HCT116 (cell line): ENCODE measurements around the gene LSM11. TPM values are rescaled to one million over a fixed set of nuclear protein-coding genes. Genes with fewer than 3 reads are reported as not detected.

Experiments
- ATAC-seq: fragments of 200-7000 bp; cut with Tn5 transposase; 2 replicates; pipeline ENCODE4 v1.9.1; 2020; ENCODE audit warnings: mild to moderate bottlenecking, moderate library complexity
- BruUV-seq: library from RNA; stranded (reverse); fragments of 400-500 nt; replicated peaks from 2 replicates; lab custom pipeline; 2021; lab: Mats Ljungman, UMichigan
- CTCF ChIA-PET: fragments of 300-600 bp; sonication (Branson Sonifier 250); formaldehyde crosslinking; loops from one replicate; lab custom pipeline; 2021; ENCODE audit warnings: antibody characterized with exemption; lab: Charles Lee
- POLR2A ChIA-PET: fragments of 300-600, 350-600 bp; sonication (Branson Sonifier 250); formaldehyde crosslinking; loops from one replicate; lab custom pipeline; 2021; ENCODE audit warnings: antibody characterized with exemption; lab: Charles Lee
- RAD21 ChIA-PET, 2 experiments: fragments of 300-600 bp; sonication (Branson Sonifier 250); formaldehyde crosslinking; loops; one replicate each; lab custom pipeline; 2023; ENCODE audit warnings: low total read pairs in 2 of 2; ENCODE audit not compliant: uncharacterized antibody in 2 of 2, unreplicated experiment in 2 of 2, low non-redundant PET in 1 of 2; lab: Charles Lee
- DNase-seq: peaks from one replicate; pipeline ENCODE4 v3.0.0-alpha.2; 2010; ENCODE audit warnings: low read depth, low spot score
- H2AFZ ChIP-seq: fragments of 200-600 bp; shearing (Covaris generic), sonication (generic); 2 replicates; pipeline ENCODE4 v1.6.1; 2017; ENCODE audit warnings: low read depth, mixed run types, mixed read lengths, antibody characterized with exemption, low read length; ENCODE audit not compliant: poor library complexity, severe bottlenecking
- H3K27ac ChIP-seq: 2 replicates; pipeline ENCODE4 v1.5.1; 2012; ENCODE audit warnings: low read depth, low read length
- H3K27me3 ChIP-seq: fragments of 200-600 bp; sonication (generic); 2 replicates; pipeline ENCODE4 v1.6.1; 2016; ENCODE audit warnings: mixed run types, low read length, mixed read lengths; ENCODE audit not compliant: insufficient read depth
- H3K36me3 ChIP-seq, 2 experiments: fragments of 200-500 bp in 1 of 2; fragments of 200-600 bp in 1 of 2; sonication (Bioruptor generic) in 1 of 2; sonication (generic) in 1 of 2; 2 replicates each; pipeline versions ENCODE4 v1.5.1 to v1.6.1; 2014 to 2016; ENCODE audit warnings: low read length in 2 of 2, inconsistent platforms in 1 of 2, mixed read lengths in 1 of 2, mixed run types in 1 of 2; ENCODE audit not compliant: insufficient read depth in 2 of 2, control insufficient read depth in 1 of 2
- H3K4me1 ChIP-seq, 2 experiments: fragments of 200-600 bp in 1 of 2; sonication (generic) in 1 of 2; 2 replicates each; pipeline versions ENCODE4 v1.5.1 to v1.6.1; 2012 to 2017; ENCODE audit warnings: low read length in 2 of 2, inconsistent platforms in 1 of 2, mild to moderate bottlenecking in 1 of 2, mixed read lengths in 1 of 2, mixed run types in 1 of 2, moderate library complexity in 1 of 2; ENCODE audit not compliant: insufficient read depth in 2 of 2, control insufficient read depth in 1 of 2
- H3K4me2 ChIP-seq: fragments of 200-600 bp; sonication (generic); 2 replicates; pipeline ENCODE4 v1.6.1; 2017; ENCODE audit warnings: mixed run types, low read length, mixed read lengths
- H3K4me3 ChIP-seq, 2 experiments: fragments of 200-600 bp in 1 of 2; sonication (generic) in 1 of 2; replicated peaks in 1 of 2; 2 replicates each; pipeline ENCODE4 v1.5.1; 2011 to 2016; ENCODE audit warnings: low read length in 2 of 2, control low read depth in 1 of 2, low read depth in 1 of 2, mild to moderate bottlenecking in 1 of 2, mixed read lengths in 1 of 2, mixed run types in 1 of 2
- H3K79me2 ChIP-seq: fragments of 200-600 bp; sonication (generic); 2 replicates; pipeline ENCODE4 v1.6.1; 2017; ENCODE audit warnings: mild to moderate bottlenecking, mixed run types, low read length, moderate library complexity, mixed read lengths; ENCODE audit not compliant: insufficient read depth
- H3K9ac ChIP-seq: fragments of 200-600 bp; sonication (generic); 2 replicates; pipeline ENCODE4 v1.6.1; 2016; ENCODE audit warnings: low read length, mixed read lengths
- H3K9me2 ChIP-seq: fragments of 200-600 bp; sonication (generic), shearing (Covaris generic); 2 replicates; pipeline ENCODE4 v1.6.1; 2017; ENCODE audit warnings: mixed run types, mild to moderate bottlenecking, moderate library complexity; ENCODE audit not compliant: insufficient read depth
- H3K9me3 ChIP-seq, 2 experiments: fragments of 200-500 bp in 1 of 2; fragments of 200-600 bp in 1 of 2; sonication (Bioruptor generic) in 1 of 2; sonication (generic) in 1 of 2; 2 replicates each; pipeline ENCODE4 v1.6.1; 2014 to 2017; ENCODE audit warnings: low read length in 2 of 2, mixed read lengths in 2 of 2, inconsistent platforms in 1 of 2, low read depth in 1 of 2, mild to moderate bottlenecking in 1 of 2, mixed run types in 1 of 2, moderate library complexity in 1 of 2; ENCODE audit not compliant: control insufficient read depth in 1 of 2, insufficient read depth in 1 of 2
- H4K20me1 ChIP-seq: fragments of 200-600 bp; sonication (generic), shearing (Covaris generic); 2 replicates; pipeline ENCODE4 v1.6.1; 2017; ENCODE audit warnings: mixed run types, mild to moderate bottlenecking, moderate library complexity; ENCODE audit not compliant: insufficient read depth
- CBX3 ChIP-seq: IDR thresholded peaks from 2 replicates; pipeline ENCODE4 v1.6.1; 2012; ENCODE audit warnings: low read depth
- CEBPB ChIP-seq: IDR thresholded peaks from 2 replicates; pipeline ENCODE4 v1.6.1; 2012; ENCODE audit warnings: low read depth
- EZH2phosphoT487 ChIP-seq: fragments of 200-600 bp; IDR thresholded peaks from 2 replicates; pipeline ENCODE4 v1.6.1; 2018; ENCODE audit warnings: antibody characterized with exemption, borderline replicate concordance
- FOSL1 ChIP-seq: IDR thresholded peaks from 2 replicates; pipeline ENCODE4 v1.6.1; 2012; ENCODE audit warnings: low read depth
- JUND ChIP-seq: IDR thresholded peaks from 2 replicates; pipeline ENCODE4 v1.6.1; 2012
- MAX ChIP-seq: IDR thresholded peaks from 2 replicates; pipeline ENCODE4 v1.6.1; 2012
- POLR2A ChIP-seq: IDR thresholded peaks from 2 replicates; pipeline ENCODE4 v1.7.0; 2011; ENCODE audit warnings: borderline replicate concordance; ENCODE audit not compliant: insufficient read depth, insufficient read length; ENCODE audit errors: extremely low read depth
- POLR2AphosphoS5 ChIP-seq: IDR thresholded peaks from 2 replicates; pipeline ENCODE4 v1.6.1; 2011; ENCODE audit warnings: mild to moderate bottlenecking, low read depth, low read length, moderate library complexity
- RAD21 ChIP-seq: IDR thresholded peaks from 2 replicates; pipeline ENCODE4 v1.6.1; 2012; ENCODE audit warnings: low read depth, mild to moderate bottlenecking
- SRF ChIP-seq: IDR thresholded peaks from 2 replicates; pipeline ENCODE4 v1.6.1; 2012; ENCODE audit warnings: low read depth
- TCF7L2 ChIP-seq: IDR thresholded peaks from 2 replicates; pipeline ENCODE4 v1.7.0; 2011; ENCODE audit warnings: borderline replicate concordance, inconsistent platforms; ENCODE audit not compliant: insufficient read depth, insufficient read length; ENCODE audit errors: extremely low read depth
- YY1 ChIP-seq: IDR thresholded peaks from 2 replicates; pipeline ENCODE4 v1.6.1; 2011; ENCODE audit warnings: low read length, low read depth, moderate library complexity, mild to moderate bottlenecking; ENCODE audit not compliant: insufficient replicate concordance; ENCODE audit errors: extremely low read depth
- ZNF274 ChIP-seq: fragments of 200-500 bp; sonication (Bioruptor generic); IDR thresholded peaks from 2 replicates; pipeline ENCODE4 v1.6.1; 2014; ENCODE audit warnings: mild to moderate bottlenecking, low read depth, low read length, inconsistent platforms
- intact Hi-C: fragments of 100-400 bp; cut with micrococcal nuclease; formaldehyde crosslinking; loops from 2 replicates; pipeline ENCODE4 v1.10.0; 2022
- total RNA-seq: library from RNA; stranded (reverse); gene quantifications from one replicate; pipeline ENCODE4 v1.2.1, GENCODE V29; 2021; ENCODE audit not compliant: unreplicated experiment

The LSM11 gene
- total RNA-seq, 1 experiment from 2014 or later = 6.2 TPM

- no peak for TF ChIP-seq CEBPB
- no peak for TF ChIP-seq POLR2AphosphoS5
- TF ChIP-seq SRF = no peak
- no peak for TF ChIP-seq YY1
- no peak for TF ChIP-seq RAD21
- no peak for TF ChIP-seq CBX3
- TF ChIP-seq JUND = no peak
- no peak for TF ChIP-seq EZH2phosphoT487
- no peak for TF ChIP-seq FOSL1
- no peak for TF ChIP-seq ZNF274
- TF ChIP-seq MAX = no peak
- TF ChIP-seq POLR2A = no peak
- TF ChIP-seq TCF7L2 = no peak
- TF ChIP-seq, all 23 proteins: peak for 0
Observed at GRCh38 chr5:157719245-157719644, 24.3 kb upstream of the LSM11 start.

More at GRCh38 chr5:157719245-157719644, 24.3 kb upstream of the LSM11 start:
- H3K9ac ChIP-seq = no peak overlapping the region
- intact Hi-C loops = loop anchor here (5.0 to 10.0 kb wide), 3 partner anchors 244 to 352 kb away; no protein-coding TSS in a partner anchor
- H3K9me2 ChIP-seq = no peaks in the 10 kb centered on the region
- H3K9me3 ChIP-seq = no peaks in the 10 kb centered on the region
- no peak overlapping the region for H3K27ac ChIP-seq
- H2AFZ ChIP-seq = no peak overlapping the region
- H3K4me1 ChIP-seq = peaks cover 0 to 10% of the 10 kb centered on the region in 2 experiments; a peak in 2 of 4 replicates
- no peak overlapping the region for H3K4me2 ChIP-seq
- H3K36me3 ChIP-seq = no peaks in the 10 kb centered on the region
- BruUV-seq = no TSS peak
- CTCF ChIA-PET = interaction anchor here (1.0 to 1.3 kb wide), 4 partner anchors 12 to 391 kb away, joined by 3 to 9 read pairs (median 6); partner anchors contain the start of genes LSM11 and THG1L
- no peak for ATAC-seq
- POLR2A ChIA-PET = no interaction called here
- H3K4me3 ChIP-seq = no peak overlapping the region
- RAD21 ChIA-PET = no interaction called here
- no peaks in the 10 kb centered on the region for H3K27me3 ChIP-seq
- no peaks in the 10 kb centered on the region for H4K20me1 ChIP-seq
- no peaks in the 10 kb centered on the region for H3K79me2 ChIP-seq
- DNase-seq = no peak
